SK-N-DZ (cell line): ENCODE results near the gene C1QC.
A peak's percentile ranks its signal among the peaks of the same experiment; 100 is the strongest.
"Not testable (repeated sequence)": the region's sequence is repeated elsewhere in the genome, so short reads cannot be mapped to it uniquely, and the experiment has no call there.

Experiments
- DNase-seq: peaks from one replicate; pipeline ENCODE4 v3.0.0-alpha.2; 2015; ENCODE audit warnings: low spot score

The C1QC gene

GRCh38 chr1:22650089-22650693 lies 6.8 kb downstream of the C1QC start:
- no peak for DNase-seq

GRCh38 chr1:22651941-22652856 lies 8.8 kb downstream of the C1QC start:
- DNase-seq = no peak

- no peak for DNase-seq
Observed at GRCh38 chr1:22652881-22653316, 9.5 kb downstream of the C1QC start, which contains the start of gene C1QB. C1QB (plus strand) TSS chr1:22653236; CDS start chr1:22659463, 6,227 bp downstream.

GRCh38 chr1:22654692-22655091 lies 11.3 kb downstream of the C1QC start:
- DNase-seq = no peak

GRCh38 chr1:22658385-22659163 lies 15.1 kb downstream of the C1QC start:
- no peak for DNase-seq

- DNase-seq = no peak
Observed at GRCh38 chr1:22660716-22661241, 17.3 kb downstream of the C1QC start.

GRCh38 chr1:22661880-22662279 lies 18.4 kb downstream of the C1QC start:
- DNase-seq = no peak

- peak; percentile 89 for DNase-seq
Observed at GRCh38 chr1:22662318-22662717, 18.9 kb downstream of the C1QC start.

GRCh38 chr1:22662986-22663408 lies 19.6 kb downstream of the C1QC start:
- DNase-seq = no peak

- peak; percentile 55 for DNase-seq
Observed at GRCh38 chr1:22665752-22666151, 22.3 kb downstream of the C1QC start.

GRCh38 chr1:22666412-22666811 lies 23.0 kb downstream of the C1QC start:
- DNase-seq = no peak

- DNase-seq = not testable (repeated sequence)
Observed at GRCh38 chr1:22668840-22669239, 25.4 kb downstream of the C1QC start.

- no peak for DNase-seq
Observed at GRCh38 chr1:22670352-22670975, 27.0 kb downstream of the C1QC start.

GRCh38 chr1:22671999-22672398 lies 28.6 kb downstream of the C1QC start:
- no peak for DNase-seq

GRCh38 chr1:22673486-22674409 lies 30.3 kb downstream of the C1QC start:
- DNase-seq = peak; percentile 87

- DNase-seq = no peak
Observed at GRCh38 chr1:22674410-22674749, 30.9 kb downstream of the C1QC start.

- not testable (repeated sequence) for DNase-seq
Observed at GRCh38 chr1:22676151-22676550, 32.7 kb downstream of the C1QC start.

- no peak for DNase-seq
Observed at GRCh38 chr1:22676916-22677583, 33.6 kb downstream of the C1QC start.
